Stomach (tissue), 4 donors: ENCODE data around the gene TWF2.

Experiments used
- POLR2A ChIP-seq, 4 donors: fragments of 450-650 bp; IDR thresholded peaks; one replicate each; pipeline ENCODE4 v1.6.1; 2016; ENCODE audit warnings: antibody characterized with exemption in 4 of 4, control low read depth in 2 of 4, mild to moderate bottlenecking in 1 of 4, moderate library complexity in 1 of 4
- POLR2AphosphoS5 ChIP-seq, 3 donors: sonication (generic); formaldehyde crosslinking; IDR thresholded peaks; one replicate each; pipeline ENCODE4 v1.6.1; 2016; ENCODE audit warnings: antibody characterized with exemption in 3 of 3
- TF ChIP-seq, protein P1 (sequence below), 7 experiments: fragments of 450-650 bp in 4 of 7; fragments of 200-600 bp in 3 of 7; sonication (generic) in 3 of 7; IDR thresholded peaks; one replicate each; pipeline ENCODE4 v1.5.1; 2016 to 2019; ENCODE audit warnings: antibody characterized with exemption in 7 of 7, control low read depth in 2 of 7, mild to moderate bottlenecking in 1 of 7

DNA sequence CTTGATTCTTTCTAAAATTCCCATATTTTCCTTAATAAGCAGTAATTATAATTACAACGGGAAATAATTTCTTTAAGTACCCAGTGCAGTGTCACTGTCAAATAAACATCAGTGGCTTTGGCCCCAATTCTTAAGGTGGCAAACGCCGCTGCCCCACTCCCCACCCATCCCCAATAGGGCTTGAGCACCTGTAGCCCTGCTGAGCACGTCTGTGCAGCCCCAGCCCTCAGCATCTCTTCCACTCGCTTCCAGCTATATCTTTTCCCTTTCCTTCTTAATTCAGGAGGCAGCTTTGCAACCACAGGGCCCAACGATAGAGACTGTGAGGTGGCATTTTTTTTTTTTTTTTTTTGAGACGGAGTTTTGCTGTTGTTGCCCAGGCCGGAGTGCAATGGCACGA lies 15.7 kb upstream of the TWF2 start:
- TF ChIP-seq, protein P1, sequence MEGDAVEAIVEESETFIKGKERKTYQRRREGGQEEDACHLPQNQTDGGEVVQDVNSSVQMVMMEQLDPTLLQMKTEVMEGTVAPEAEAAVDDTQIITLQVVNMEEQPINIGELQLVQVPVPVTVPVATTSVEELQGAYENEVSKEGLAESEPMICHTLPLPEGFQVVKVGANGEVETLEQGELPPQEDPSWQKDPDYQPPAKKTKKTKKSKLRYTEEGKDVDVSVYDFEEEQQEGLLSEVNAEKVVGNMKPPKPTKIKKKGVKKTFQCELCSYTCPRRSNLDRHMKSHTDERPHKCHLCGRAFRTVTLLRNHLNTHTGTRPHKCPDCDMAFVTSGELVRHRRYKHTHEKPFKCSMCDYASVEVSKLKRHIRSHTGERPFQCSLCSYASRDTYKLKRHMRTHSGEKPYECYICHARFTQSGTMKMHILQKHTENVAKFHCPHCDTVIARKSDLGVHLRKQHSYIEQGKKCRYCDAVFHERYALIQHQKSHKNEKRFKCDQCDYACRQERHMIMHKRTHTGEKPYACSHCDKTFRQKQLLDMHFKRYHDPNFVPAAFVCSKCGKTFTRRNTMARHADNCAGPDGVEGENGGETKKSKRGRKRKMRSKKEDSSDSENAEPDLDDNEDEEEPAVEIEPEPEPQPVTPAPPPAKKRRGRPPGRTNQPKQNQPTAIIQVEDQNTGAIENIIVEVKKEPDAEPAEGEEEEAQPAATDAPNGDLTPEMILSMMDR (IDR thresholded peaks at IDR 0.05): no peak
- TF ChIP-seq POLR2AphosphoS5 (IDR thresholded peaks at IDR 0.05) (no peak), POLR2A (IDR thresholded peaks at IDR 0.05) (no peak)
